Epidermal melanocyte (primary cell): ENCODE data around the gene ZNF566.
"Not testable (repeated sequence)": the region's sequence is repeated elsewhere in the genome, so short reads cannot be mapped to it uniquely, and the experiment has no call there.

Experiments used
- DNase-seq: peaks from one replicate; pipeline ENCODE4 v3.0.0; 2011; ENCODE audit warnings: low spot score; ENCODE audit not compliant: insufficient read length

Gene ZNF566

GRCh38 chr19:36489118-36489919, at the start of gene ZNF566:
ZNF566 (minus strand) TSS chr19:36489561; CDS start chr19:36476557, 13,004 bp downstream.
- DNase-seq = peak; percentile 99

- no peak for DNase-seq
Measured at GRCh38 chr19:36528921-36529518, 39.7 kb upstream of the ZNF566 start.

GRCh38 chr19:36528194-36528920, 39.0 kb upstream of the ZNF566 start, which contains the start of gene ZNF260:
ZNF260 (minus strand) TSS chr19:36528271; CDS start chr19:36515238, 13,033 bp downstream.
- DNase-seq = peak; percentile 82

GRCh38 chr19:36527873-36528193, 38.5 kb upstream of the ZNF566 start:
- no peak for DNase-seq

- no peak for DNase-seq
Measured at GRCh38 chr19:36527341-36527740, 38.0 kb upstream of the ZNF566 start.

GRCh38 chr19:36526581-36526980, 37.2 kb upstream of the ZNF566 start:
- DNase-seq = no peak

- no peak for DNase-seq
Measured at GRCh38 chr19:36524617-36525016, 35.3 kb upstream of the ZNF566 start.

- no peak for DNase-seq
Measured at GRCh38 chr19:36514012-36514612, 24.8 kb upstream of the ZNF566 start.

GRCh38 chr19:36508325-36508724, 19.0 kb upstream of the ZNF566 start:
- no peak for DNase-seq

GRCh38 chr19:36501973-36502372, 12.6 kb upstream of the ZNF566 start:
- DNase-seq = no peak

- DNase-seq = no peak
Measured at GRCh38 chr19:36497001-36497400, 7.6 kb upstream of the ZNF566 start.

GRCh38 chr19:36492689-36493453, 3.5 kb upstream of the ZNF566 start:
- DNase-seq = not testable (repeated sequence)

GRCh38 chr19:36490846-36491245, 1.5 kb upstream of the ZNF566 start:
- not testable (repeated sequence) for DNase-seq

- DNase-seq = no peak
Measured at GRCh38 chr19:36489920-36490415, 607 bp upstream of the ZNF566 start.

GRCh38 chr19:36488846-36489117, 579 bp downstream of the ZNF566 start:
- no peak for DNase-seq

- no peak for DNase-seq
Measured at GRCh38 chr19:36488118-36488845, 1.1 kb downstream of the ZNF566 start.

- no peak for DNase-seq
Measured at GRCh38 chr19:36483653-36484052, 5.7 kb downstream of the ZNF566 start.

GRCh38 chr19:36482876-36483275, 6.5 kb downstream of the ZNF566 start:
- no peak for DNase-seq

- no peak for DNase-seq
Measured at GRCh38 chr19:36460046-36460445, 29.3 kb downstream of the ZNF566 start.

- no peak for DNase-seq
Measured at GRCh38 chr19:36456831-36457230, 32.5 kb downstream of the ZNF566 start.
